ENCODE measurements around the gene ATXN3L. TPM values are rescaled to one million over a fixed set of nuclear protein-coding genes. Genes with fewer than 3 reads are reported as not detected.

ATXN3L gene
- total and polyA plus RNA-seq, 2 of the 8 experiments (the other 6 are each of a cell fraction or from before 2014, with no cell fraction given) = not detected

DNA sequence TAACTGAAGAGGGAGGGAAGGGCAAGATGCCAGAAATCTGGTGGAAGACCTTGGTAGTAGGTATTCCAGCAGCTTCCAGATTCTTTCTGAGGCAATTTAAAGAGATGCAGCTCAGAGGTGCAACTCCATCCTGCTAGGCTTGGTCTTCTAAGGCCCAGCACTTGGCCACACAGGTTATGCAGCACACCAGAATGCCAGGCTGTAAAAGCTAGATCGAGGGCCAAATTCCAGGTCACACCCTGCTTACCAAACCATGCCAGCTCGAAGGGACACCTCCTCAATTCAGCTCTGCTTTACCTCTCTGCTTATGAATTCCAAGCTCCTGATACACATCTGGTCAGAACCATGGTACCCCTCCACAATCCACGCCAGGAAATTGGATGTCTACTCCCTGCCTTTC lies 19.8 kb upstream of the ATXN3L start:
- no peaks in the 10 kb centered on the region for H3K27me3 ChIP-seq (replicated peaks in 1 of 4; ENCODE audit: control insufficient read depth in 3 of 4, extremely low read depth in 1 of 4, insufficient read depth in 3 of 4, low read length in 3 of 4)
- no peaks in the 10 kb centered on the region for H3K9me3 ChIP-seq (ENCODE audit: insufficient read depth in 2 of 2, low read depth in 1 of 2, low read length in 1 of 2)
- H3K27ac ChIP-seq (ENCODE audit: low read depth, low read length) = no peak overlapping the region
- no peak overlapping the region for H2BK20ac ChIP-seq (ENCODE audit: low read length)
- CTCF ChIA-PET (ENCODE audit: partially characterized antibody) = no interaction called here
- H3K79me2 ChIP-seq (ENCODE audit: control insufficient read depth in 1 of 2, insufficient read depth in 2 of 2, low read length in 2 of 2) = no peaks in the 10 kb centered on the region
- no peak overlapping the region for H3K9ac ChIP-seq (replicated peaks in 1 of 4; ENCODE audit: extremely low read depth in 1 of 4, low read depth in 3 of 4, low read length in 3 of 4)
- no peaks in the 10 kb centered on the region for H3K36me3 ChIP-seq (ENCODE audit: control insufficient read depth in 2 of 4, insufficient read depth in 4 of 4, low read length in 3 of 4)
- no peak for DNase-seq (ENCODE audit: low read depth in 1 of 2, low spot score in 2 of 2)
- WGBS, 2 experiments (ENCODE audit: extremely low coverage in 1 of 2, insufficient coverage in 1 of 2, insufficient read length in 1 of 2, insufficient replicate concordance in 2 of 2, low coverage in 1 of 2, low lambda C conversion rate in 2 of 2, missing lambda C conversion rate in 1 of 2) = 100% methylated on average over 2 of the region's 3 CpGs; no CpG with 5 or more reads in 1 of the 2 experiments
- no peak overlapping the region for H2BK15ac ChIP-seq (ENCODE audit: low read length)
- TF ChIP-seq NRF1 (IDR thresholded peaks at IDR 0.05; ENCODE audit: low read depth, low read length) (no peak), RBBP5 (IDR thresholded peaks at IDR 0.05; ENCODE audit: borderline replicate concordance, low read depth, low read length) (no peak), NANOG (IDR thresholded peaks at IDR 0.05; ENCODE audit: insufficient read depth, low read depth, low read length, poor library complexity, severe bottlenecking) (no peak), POLR2A (IDR thresholded peaks at IDR 0.05; ENCODE audit: control extremely low read depth in 1 of 2, low read depth in 2 of 2, low read length in 2 of 2) (no peak), EP300 (IDR thresholded peaks at IDR 0.05; ENCODE audit: borderline replicate concordance in 1 of 2, low read depth in 2 of 2, low read length in 2 of 2) (no peak), BRCA1 (IDR thresholded peaks at IDR 0.05; ENCODE audit: low read depth, low read length) (no peak), CEBPB (IDR thresholded peaks at IDR 0.05; ENCODE audit: low read depth, low read length) (no peak), BCL11A (IDR thresholded peaks at IDR 0.05; ENCODE audit: low read depth in 2 of 2, low read length in 2 of 2) (no peak), FOSL1 (IDR thresholded peaks at IDR 0.05; ENCODE audit: insufficient read depth, low read depth, low read length) (no peak), RNF2 (IDR thresholded peaks at IDR 0.05; ENCODE audit: borderline replicate concordance, low read depth, low read length, missing control alignments, poor library complexity, severe bottlenecking) (no peak), TAF1 (IDR thresholded peaks at IDR 0.05; ENCODE audit: low read depth, low read length) (no peak), KDM4A (IDR thresholded peaks at IDR 0.05; ENCODE audit: low read depth, low read length, severe bottlenecking) (no peak), KDM5A (IDR thresholded peaks at IDR 0.05; ENCODE audit: low read length) (no peak), BACH1 (IDR thresholded peaks at IDR 0.05; ENCODE audit: low read length) (no peak), CHD1 (IDR thresholded peaks at IDR 0.05; ENCODE audit: low read depth, low read length) (no peak), POLR2AphosphoS5 (IDR thresholded peaks at IDR 0.05; ENCODE audit: low read depth, low read length) (no peak)
- no peak for FAIRE-seq
- H3K4ac ChIP-seq (replicated peaks; ENCODE audit: insufficient read length, low read depth, low read length) = no peak overlapping the region
- H3K4me2 ChIP-seq (ENCODE audit: insufficient read depth in 1 of 2, low read depth in 2 of 2, low read length in 2 of 2) = no peak overlapping the region
- H4K91ac ChIP-seq (replicated peaks; ENCODE audit: insufficient read length, low read length) = no peak overlapping the region
- no peak overlapping the region for H2BK12ac ChIP-seq (ENCODE audit: low read depth, low read length)
- POLR2A ChIA-PET (ENCODE audit: partially characterized antibody) = no interaction called here
- H2AK5ac ChIP-seq (ENCODE audit: low read depth, low read length) = no peak overlapping the region
- H4K20me1 ChIP-seq (replicated peaks in 1 of 2; ENCODE audit: control insufficient read depth in 1 of 2, insufficient read depth in 2 of 2, low read length in 2 of 2) = no peaks in the 10 kb centered on the region
- no peak overlapping the region for H2BK5ac ChIP-seq (ENCODE audit: low read depth, low read length)
- H4K8ac ChIP-seq (ENCODE audit: extremely low read depth, insufficient read depth, low read length) = no peak overlapping the region
- H2BK120ac ChIP-seq (replicated peaks; ENCODE audit: low read depth, low read length) = no peak overlapping the region
- no peaks in the 10 kb centered on the region for H3K4me1 ChIP-seq (replicated peaks in 1 of 4; ENCODE audit: control insufficient read depth in 3 of 4, insufficient read depth in 4 of 4, low read length in 3 of 4)
- H3K4me3 ChIP-seq (ENCODE audit: extremely low read depth in 1 of 4, insufficient read depth in 2 of 4, low read depth in 3 of 4, low read length in 4 of 4) = no peak overlapping the region
- H3K56ac ChIP-seq (replicated peaks; ENCODE audit: insufficient read length, low read depth, low read length) = no peak overlapping the region
- H3K14ac ChIP-seq (ENCODE audit: insufficient read length) = no peak overlapping the region
- no peaks in the 10 kb centered on the region for H3K79me1 ChIP-seq (ENCODE audit: low read depth, low read length)
- H3K23ac ChIP-seq (ENCODE audit: insufficient read length) = no peak overlapping the region
- no peaks in the 10 kb centered on the region for H3K23me2 ChIP-seq (ENCODE audit: low read depth, low read length)
- H4K5ac ChIP-seq (ENCODE audit: insufficient read length, low read depth, low read length) = no peak overlapping the region
- H2AFZ ChIP-seq (ENCODE audit: low read length) = no peak overlapping the region
- no peak overlapping the region for H3K18ac ChIP-seq (ENCODE audit: extremely low read depth, low read length)
